Thyroid gland (tissue), 4 donors: Measurements from ENCODE around the gene ORAI2.

Source experiments
- CTCF ChIP-seq, 6 experiments: fragments of 200-600 bp in 3 of 6; fragments of 450-650 bp in 3 of 6; sonication (generic) in 3 of 6; IDR thresholded peaks; one replicate each; pipeline ENCODE4 v1.5.1; 2016 to 2019; ENCODE audit warnings: antibody characterized with exemption in 6 of 6, mild to moderate bottlenecking in 2 of 6, inconsistent platforms in 1 of 6, moderate library complexity in 1 of 6
- POLR2A ChIP-seq, 2 donors: fragments of 450-650 bp; IDR thresholded peaks; one replicate each; pipeline ENCODE4 v1.6.1; 2017; ENCODE audit warnings: antibody characterized with exemption in 2 of 2, mild to moderate bottlenecking in 2 of 2, moderate library complexity in 1 of 2

GRCh38 chr7:102410123-102410522, 23.3 kb upstream of the ORAI2 start:
- TF ChIP-seq CTCF (IDR thresholded peaks at IDR 0.05) (no peak), POLR2A (IDR thresholded peaks at IDR 0.05) (no peak)
